NCI-H128 (cell line): Measurements from ENCODE around the gene TCERG1L.

Source experiments
- DNase-seq: peaks from one replicate; lab custom pipeline; 2025; ENCODE audit not compliant: unreplicated experiment; lab: John Stamatoyannopoulos, UW

TCERG1L gene

DNA sequence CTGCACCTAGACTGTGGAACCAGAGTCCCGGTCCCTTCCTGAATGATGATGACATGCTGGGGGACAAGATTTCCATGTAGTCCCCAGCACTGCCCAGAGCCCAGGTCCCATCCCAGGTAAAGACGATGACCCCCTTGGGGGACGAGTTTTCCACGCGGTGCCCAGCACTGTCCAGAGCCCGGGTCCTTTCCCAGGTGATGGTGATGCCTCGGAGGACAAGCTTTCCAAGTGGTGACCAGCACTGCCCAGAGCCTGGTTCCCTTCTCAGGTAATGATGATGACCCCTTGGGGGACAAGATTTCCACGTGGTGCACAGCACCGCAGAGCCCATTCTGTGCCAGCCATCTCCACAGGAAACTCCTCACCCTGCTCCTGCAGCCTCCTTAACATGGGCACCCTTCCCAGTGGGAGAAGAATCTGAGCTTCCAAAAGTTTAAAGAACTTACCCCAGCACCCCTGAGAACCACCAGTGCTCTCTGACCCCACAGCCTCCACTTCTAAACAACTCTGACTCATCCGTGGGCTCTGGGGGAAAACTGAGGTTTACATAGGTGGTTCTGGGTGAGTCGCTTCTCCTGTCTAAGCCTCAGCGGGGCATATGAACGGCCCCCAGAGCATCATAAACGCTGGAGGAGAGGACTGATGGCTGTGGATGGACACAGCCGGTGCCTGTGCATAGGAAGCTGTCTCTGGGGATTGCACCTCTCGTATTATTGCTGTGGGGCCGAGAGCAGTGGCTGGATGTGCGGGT is 233.2 kb downstream of the TCERG1L start:
- DNase-seq, result no peak

DNA sequence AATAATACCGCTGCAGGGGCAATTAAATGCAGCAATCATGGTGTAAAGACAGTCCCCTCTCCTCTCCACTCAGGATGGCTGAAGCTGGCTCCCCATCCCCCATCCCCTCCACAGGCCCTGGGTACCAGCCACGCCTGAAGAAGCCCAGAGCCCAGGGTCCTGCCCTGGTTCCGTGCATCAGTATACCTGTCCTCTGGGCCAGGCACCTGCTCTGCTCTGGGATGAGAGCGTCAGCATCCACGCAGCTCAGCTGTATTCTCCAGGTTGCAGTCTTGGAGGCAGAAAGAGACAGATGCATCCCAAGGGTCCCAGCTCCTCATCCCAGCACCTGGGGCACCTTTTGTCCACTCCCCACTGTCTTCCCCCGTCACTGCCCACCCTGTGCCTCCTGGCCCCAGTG is 233.8 kb downstream of the TCERG1L start:
- no peak for DNase-seq

- no peak for DNase-seq
These were observed 234.5 kb downstream of the TCERG1L start for GRCh38 chr10:131077031-131077430.

- no peak for DNase-seq
These were observed 235.2 kb downstream of the TCERG1L start for GRCh38 chr10:131076356-131076755.

- DNase-seq, result no peak
These were observed 236.2 kb downstream of the TCERG1L start for GRCh38 chr10:131075218-131075770.

DNA sequence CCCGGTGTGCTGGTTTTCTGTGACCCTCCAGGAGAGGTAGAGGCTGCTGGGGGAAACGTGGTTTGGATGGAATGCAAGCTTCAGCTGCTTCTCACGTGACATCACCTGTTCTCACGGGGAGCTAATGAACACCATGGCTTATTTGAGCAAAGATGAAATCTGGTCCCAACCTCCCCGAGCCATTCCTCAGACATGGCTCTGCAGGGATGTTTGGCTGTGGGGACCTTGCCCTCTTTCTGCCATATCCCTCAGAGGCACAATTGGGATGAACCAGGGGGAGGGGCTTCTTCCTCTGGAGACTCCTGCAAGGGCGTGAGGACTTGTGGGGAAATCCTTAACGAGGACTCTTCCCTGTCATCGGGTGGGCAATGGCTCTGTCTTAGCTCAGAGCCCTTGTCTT is 236.8 kb downstream of the TCERG1L start:
- no peak for DNase-seq

DNA sequence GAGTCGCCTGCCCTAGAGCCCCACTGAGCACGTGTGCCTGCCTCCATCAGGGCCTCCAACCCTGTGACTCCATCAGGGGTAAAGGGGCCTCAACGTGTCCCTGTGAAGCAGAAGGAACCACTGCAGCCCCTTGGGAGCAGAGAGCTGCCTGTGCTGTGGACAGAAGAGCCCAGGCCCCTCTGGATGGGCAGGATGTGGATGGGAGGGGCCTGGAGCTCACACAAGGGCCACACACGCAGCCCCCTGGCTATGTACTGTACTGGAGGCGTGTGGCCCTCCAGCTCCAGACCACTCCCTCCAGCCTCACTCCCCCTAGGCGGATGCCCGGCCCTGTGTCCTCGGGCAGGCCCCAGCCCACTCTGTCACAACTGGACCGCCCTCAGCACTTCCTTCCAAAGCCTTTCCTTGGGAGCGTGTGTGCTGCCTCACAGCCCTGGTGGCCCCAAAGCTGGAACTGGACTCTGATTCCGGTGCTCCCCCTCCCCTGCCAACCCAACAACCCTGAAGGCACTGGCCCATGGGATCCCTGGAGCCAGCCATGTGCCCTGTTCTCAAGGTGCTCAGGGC is 238.0 kb downstream of the TCERG1L start:
- no peak for DNase-seq

DNA sequence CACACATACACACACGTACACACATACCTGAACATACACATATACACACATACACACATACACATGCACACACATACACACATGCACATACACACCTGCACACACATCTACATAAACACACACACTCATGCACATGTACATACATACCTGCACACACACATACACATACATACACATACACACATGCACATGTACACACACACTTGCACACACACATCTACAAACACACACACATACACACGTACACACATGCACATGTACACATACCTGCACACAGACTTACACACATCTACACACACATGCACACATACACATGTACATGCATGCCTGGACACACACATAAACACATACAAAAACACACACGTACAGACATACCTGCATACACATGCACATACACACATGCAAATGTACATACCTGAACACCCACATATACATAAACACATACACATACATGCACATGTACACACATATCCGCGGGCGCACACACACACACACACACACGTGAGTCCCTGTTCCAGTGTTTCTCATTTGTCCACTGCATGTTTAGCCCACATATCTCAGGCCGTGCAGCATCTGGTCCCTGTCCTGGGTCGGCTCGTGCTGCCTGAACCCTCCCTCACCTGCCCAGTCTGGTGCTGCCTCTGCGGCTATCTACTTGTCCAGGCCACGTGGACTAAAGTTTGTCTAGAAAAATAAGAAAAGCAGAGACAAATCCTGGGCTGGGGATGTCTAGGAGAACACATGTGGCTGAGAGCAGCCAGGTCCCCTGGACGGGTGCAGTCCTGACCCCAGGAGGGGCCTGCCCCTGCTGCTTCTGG is 238.7 kb downstream of the TCERG1L start:
- no peak for DNase-seq

GRCh38 chr10:131071721-131072120 is 239.8 kb downstream of the TCERG1L start:
- no peak for DNase-seq

- DNase-seq, result no peak
These were observed 240.7 kb downstream of the TCERG1L start for GRCh38 chr10:131070856-131071255.

GRCh38 chr10:131068760-131069159 is 242.8 kb downstream of the TCERG1L start:
- no peak for DNase-seq

DNA sequence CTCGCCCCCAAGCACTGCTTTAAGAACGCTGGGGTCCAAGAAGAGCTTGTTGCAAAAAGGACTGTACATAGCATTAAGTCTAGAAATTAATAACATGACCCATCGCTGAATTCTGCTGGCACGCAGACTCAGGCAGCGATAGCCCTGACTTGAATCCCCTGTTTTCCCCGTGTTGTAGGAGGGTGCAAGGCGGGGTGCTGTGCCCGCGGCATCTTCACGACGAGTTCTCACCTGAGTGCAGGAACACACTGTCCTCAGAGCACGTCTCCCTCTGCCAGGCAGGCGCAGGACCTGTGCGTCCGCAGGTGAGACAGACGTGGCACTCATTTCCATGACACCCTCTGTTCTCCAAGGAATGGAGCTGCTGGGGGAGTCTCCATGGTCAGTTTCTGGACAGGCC is 243.2 kb downstream of the TCERG1L start:
- no peak for DNase-seq

GRCh38 chr10:131067690-131068089 is 243.8 kb downstream of the TCERG1L start:
- DNase-seq, result no peak

GRCh38 chr10:131065673-131066305 is 245.7 kb downstream of the TCERG1L start:
- no peak for DNase-seq

DNA sequence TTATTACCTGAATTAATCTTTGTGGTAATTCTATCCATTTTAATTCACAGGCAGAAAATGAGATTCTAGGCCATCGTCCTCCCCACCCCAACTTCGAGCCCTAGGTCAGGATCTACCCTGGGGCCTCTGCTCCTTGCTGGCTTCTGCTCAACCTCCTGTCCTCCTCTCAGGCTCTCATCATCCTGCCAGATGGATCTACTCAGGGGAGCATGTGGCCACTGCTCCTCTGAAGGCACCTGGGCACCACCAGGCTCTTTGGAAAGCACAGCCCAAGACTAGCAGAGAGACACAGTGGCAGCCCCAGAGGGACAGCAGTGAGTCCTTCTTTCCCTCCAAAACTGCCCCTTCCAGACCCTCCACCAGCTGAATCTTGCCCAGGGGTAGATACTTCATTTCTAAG is 248.2 kb downstream of the TCERG1L start:
- no peak for DNase-seq

- no peak for DNase-seq
These were observed 248.8 kb downstream of the TCERG1L start for GRCh38 chr10:131062621-131063260.

- no peak for DNase-seq
These were observed 250.3 kb downstream of the TCERG1L start for GRCh38 chr10:131061216-131061615.

DNA sequence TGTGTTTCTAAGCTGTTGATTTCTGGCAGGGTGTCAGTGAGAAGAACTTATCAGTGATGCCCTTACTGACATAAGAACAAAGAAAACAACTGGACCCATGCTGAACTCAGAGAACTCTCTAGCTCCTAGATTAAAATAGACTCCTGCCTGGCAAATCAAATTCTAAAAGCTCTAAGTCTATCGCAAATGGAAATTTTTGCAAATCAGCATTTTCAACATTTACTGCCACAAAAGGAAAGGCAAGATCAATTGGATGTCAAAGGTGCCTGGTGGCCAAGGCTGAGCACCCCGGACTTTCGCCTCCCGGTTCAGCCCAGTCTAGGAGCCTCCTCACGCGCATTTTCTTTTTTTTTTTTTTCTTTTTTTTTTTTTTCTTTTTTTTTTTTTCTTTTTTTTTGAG is 251.6 kb downstream of the TCERG1L start:
- no peak for DNase-seq

- no peak for DNase-seq
These were observed 252.7 kb downstream of the TCERG1L start for GRCh38 chr10:131058799-131059198.

GRCh38 chr10:131056781-131057180 is 254.7 kb downstream of the TCERG1L start:
- DNase-seq, result no peak

- no peak for DNase-seq
These were observed 255.4 kb downstream of the TCERG1L start for GRCh38 chr10:131056091-131056579.
